ENCODE results near the gene SHISA4.
"Not testable (repeated sequence)": the region's sequence is repeated elsewhere in the genome, so short reads cannot be mapped to it uniquely, and the experiment has no call there.

Gene SHISA4

DNA sequence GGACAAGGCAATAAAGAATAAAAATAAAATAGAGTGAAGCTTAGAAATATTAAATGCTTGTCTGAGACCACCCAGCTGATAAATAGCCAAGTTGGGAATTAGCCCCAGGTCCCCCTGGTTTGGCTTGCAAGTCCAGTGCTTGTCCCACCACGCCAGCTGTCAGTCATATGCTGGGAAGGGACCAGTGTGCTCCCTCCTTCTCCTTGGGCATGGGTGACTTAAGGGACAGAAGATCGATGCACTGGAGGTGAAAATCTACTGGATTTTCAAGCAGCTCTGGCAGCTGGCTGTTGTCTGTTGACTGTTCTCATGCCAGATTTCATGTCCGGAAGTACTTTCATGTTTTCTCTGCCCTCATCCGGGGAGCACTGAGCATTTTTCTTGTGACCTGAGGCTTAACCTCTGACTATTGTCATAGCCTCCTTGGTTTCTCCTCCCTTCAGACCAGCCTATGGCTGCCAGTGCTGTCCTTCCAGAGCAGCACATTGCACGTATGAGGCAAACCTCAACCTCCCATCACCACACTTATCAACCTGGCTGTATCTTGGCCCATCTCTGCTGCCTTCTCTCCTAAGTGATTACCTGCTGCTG is 45.2 kb downstream of the SHISA4 start:
- no peak for DNase-seq

DNA sequence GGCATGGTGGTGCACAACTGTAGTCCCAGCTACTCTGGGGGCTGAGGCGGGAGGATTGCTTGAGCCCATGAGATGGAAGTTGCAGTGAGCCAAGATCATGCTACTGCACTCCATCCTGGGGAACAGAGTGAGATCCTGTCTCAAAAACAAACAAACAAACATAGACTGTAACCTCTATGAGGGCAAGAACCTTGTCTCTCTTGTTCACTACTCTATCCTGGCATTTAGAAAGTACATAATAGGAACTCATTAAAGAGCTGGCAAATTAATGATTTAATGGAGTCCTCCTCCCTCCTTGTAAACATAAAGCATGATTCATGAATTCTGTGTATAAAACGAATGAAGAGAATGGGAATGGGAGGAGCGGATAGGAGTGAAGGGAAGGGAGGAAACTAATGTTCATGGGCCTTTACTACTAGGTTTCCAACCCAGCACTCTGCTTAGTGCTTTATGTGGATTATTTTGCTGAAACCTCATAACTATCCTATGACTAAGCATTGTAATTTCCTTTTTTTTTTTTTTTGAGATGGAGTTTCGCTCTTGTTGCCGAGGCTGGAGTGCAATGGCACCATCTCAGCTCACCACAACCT is 49.0 kb downstream of the SHISA4 start:
- DNase-seq: peak; percentile 30

DNA sequence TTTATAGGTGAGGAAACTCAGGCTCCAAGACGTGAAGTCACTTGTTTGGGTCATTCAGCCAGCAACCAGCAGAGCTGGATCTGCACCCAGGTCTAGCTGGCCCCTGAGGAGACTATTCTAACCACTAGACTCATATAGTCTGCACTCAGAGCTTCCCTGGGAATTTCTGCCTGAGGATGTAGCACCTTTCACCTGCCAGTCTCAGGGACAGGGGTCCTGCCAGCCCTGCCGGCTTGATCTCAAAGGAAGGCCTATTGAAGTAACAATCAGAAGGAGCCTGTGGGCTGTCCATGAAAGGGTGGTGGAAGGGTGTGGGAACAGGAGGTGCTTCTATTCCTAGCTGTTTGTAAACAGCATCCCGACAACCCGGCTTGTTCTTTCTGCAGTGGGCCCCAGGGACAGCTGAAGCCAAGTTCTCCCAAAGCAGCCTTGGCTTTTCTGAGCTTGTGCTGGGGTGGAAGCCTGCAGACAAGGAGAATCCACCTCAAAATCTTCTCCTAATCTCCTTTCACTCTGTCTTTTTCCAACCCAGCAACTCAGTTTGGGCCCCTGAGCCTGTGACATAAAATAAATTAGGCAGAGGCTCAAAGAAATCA is 49.8 kb downstream of the SHISA4 start:
- DNase-seq: no peak

DNA sequence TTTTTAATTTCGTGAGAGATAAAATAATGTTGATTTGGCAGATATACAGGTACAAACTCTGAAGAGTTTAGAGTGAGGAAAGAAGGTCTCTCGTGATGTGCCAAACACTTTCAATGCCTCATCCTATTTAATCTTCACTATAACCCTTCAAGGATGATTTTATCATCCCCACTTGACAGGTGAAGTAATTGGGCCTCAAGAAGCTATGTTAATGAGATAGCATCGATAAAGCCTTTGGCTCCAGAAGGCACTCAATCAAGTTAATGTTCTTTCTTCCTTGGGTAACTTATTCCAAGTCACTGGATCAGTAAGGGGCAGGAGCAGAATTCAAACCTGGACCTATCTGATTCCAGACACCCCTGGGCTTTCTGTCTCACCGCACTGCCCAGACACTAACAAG is 50.5 kb downstream of the SHISA4 start:
- no peak for DNase-seq

DNA sequence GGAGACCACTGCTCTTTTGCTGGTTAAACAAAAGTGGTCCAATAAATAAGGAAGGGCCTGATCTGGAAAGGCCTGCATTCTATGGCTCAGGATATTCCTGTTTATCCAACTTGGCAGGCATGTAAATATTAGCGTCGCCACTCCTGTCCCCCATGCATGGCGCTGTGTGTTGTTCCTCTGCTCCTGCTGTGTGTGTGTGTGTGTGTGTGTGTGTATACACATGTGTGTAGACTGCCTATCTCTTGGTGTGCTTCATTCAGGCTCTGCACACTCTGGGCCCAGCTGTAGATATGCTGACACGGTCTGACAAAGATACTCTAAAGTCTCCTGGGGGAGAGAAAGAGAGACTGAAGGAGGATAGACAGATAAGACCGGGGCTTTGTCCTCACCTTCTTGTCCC is 50.9 kb downstream of the SHISA4 start:
- no peak for DNase-seq

DNA sequence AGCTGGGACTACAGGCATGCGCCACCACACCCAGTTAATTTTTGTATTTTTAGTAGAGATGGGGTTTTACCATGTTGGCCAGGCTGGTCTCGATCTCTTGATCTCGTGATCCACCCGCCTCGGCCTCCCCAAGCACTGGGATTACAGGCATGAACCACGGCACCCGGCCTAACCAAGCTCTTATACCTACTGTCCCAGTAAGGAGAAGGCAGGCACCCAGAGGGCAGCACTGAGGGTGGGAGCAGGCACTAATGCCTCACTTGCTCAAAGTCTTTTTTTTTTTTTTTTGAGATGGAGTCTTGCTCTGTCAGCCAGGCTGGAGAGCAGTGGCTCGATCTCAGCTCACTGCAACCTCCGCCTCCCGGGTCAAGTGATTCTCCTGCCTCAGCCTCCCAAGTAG is 51.6 kb downstream of the SHISA4 start:
- not testable (repeated sequence) for DNase-seq

DNA sequence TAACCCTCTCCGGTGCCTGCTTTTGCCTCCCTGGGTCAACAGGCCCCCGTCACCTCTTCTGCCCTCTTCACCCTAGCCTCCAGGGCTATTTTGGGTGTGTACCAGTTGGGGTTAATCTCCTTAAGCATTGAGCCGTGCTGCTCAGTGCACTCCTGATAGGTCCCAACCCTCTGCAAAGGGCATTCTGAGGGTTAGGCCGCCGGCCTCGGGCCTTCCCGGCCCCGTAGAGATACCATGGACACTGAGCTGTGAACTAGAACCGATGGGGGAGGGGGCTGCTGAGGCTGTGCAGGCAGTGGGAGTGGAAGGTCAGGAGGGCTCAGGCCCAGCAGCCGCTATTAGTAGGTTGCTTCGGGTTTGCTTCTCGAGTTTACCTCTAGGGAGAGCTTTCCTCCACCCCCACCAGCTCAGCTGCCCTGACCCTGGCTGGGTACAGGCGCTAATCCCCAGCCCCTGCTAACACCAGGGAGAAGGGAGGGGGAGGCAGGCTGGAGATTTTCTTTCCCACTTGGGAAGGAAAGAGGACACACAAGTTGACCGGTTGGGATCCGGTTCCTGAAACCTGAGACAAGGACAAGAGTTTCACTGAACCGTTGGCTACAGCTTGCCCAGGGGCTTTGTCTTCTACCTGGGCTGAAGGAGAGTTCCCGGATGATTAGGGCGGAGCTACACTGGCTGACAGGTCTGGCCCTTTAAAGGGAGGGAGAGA is 52.9 kb downstream of the SHISA4 start:
- DNase-seq: no peak

DNA sequence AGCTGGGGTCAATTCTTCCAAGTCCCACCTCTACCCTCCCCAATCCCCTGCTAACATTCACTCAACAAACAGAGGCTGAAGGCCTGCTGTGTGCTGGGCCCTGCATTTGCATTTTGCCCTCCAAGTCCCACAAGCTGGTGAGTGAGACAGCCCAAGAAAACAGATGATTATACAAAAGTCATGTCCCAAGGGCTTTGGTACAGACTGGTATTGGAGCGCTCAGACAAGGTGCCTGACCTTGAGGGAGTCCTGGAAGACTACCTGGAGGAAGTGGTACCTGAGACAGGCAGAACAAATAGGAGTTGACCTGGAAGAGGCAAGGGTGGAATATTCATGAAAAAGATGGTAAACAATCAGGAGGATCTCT is 53.4 kb downstream of the SHISA4 start:
- DNase-seq: no peak
